Measurements from ENCODE around the gene CEP85.
"Not testable (repeated sequence)": the region's sequence is repeated elsewhere in the genome, so short reads cannot be mapped to it uniquely, and the experiment has no call there.

Gene CEP85

GRCh38 chr1:26290882-26291261 lies 56.9 kb downstream of the CEP85 start:
- no peak for DNase-seq

GRCh38 chr1:26291433-26291832 lies 57.4 kb downstream of the CEP85 start:
- no peak for DNase-seq

- no peak for DNase-seq
These were observed 57.9 kb downstream of the CEP85 start for GRCh38 chr1:26291939-26292338.

GRCh38 chr1:26292735-26293134 lies 58.7 kb downstream of the CEP85 start:
- not testable (repeated sequence) for DNase-seq

GRCh38 chr1:26293911-26294463 lies 60.0 kb downstream of the CEP85 start:
- no peak for DNase-seq

- no peak for DNase-seq
These were observed 61.5 kb downstream of the CEP85 start for GRCh38 chr1:26295194-26296138.

GRCh38 chr1:26296340-26297056 lies 62.5 kb downstream of the CEP85 start:
- no peak for DNase-seq

GRCh38 chr1:26297057-26297790 lies 63.2 kb downstream of the CEP85 start:
- DNase-seq: no peak

GRCh38 chr1:26297791-26298124 lies 63.8 kb downstream of the CEP85 start:
- no peak for DNase-seq

- DNase-seq: no peak
These were observed 66.7 kb downstream of the CEP85 start for GRCh38 chr1:26300578-26301275.

GRCh38 chr1:26302733-26303405 lies 68.9 kb downstream of the CEP85 start:
- peak; percentile 85 for DNase-seq

- no peak for DNase-seq
These were observed 71.8 kb downstream of the CEP85 start for GRCh38 chr1:26305667-26306289.

GRCh38 chr1:26306290-26307229 lies 72.6 kb downstream of the CEP85 start, which contains the start of gene UBXN11:
UBXN11 (minus strand) TSS chr1:26306636; CDS start chr1:26302883, 3,753 bp downstream.
- DNase-seq: peak; percentile 95

- DNase-seq: no peak
These were observed 73.4 kb downstream of the CEP85 start for GRCh38 chr1:26307363-26307781.

GRCh38 chr1:26307966-26308899 lies 74.2 kb downstream of the CEP85 start:
- not testable (repeated sequence) for DNase-seq

- DNase-seq: no peak
These were observed 80.5 kb downstream of the CEP85 start for GRCh38 chr1:26314501-26314900.

- DNase-seq: no peak
These were observed 82.2 kb downstream of the CEP85 start for GRCh38 chr1:26315874-26316850.

All from fibroblast of skin of back (primary cell).